Measurements from ENCODE around the gene CA10.

The CA10 gene

GRCh38 chr17:52149626-52150025, 8.9 kb downstream of the CA10 start:
- H3K27ac ChIP-seq (ENCODE audit: low read depth, low read length): no peak overlapping the region
- no peaks in the 10 kb centered on the region for H3K36me3 ChIP-seq (ENCODE audit: low read length)
- no peak overlapping the region for H3K4me2 ChIP-seq (ENCODE audit: low read depth, low read length, poor library complexity, severe bottlenecking)
- no peak overlapping the region for H3K4me3 ChIP-seq (ENCODE audit: insufficient read depth, low read length, poor library complexity, severe bottlenecking)
- H3K9ac ChIP-seq (ENCODE audit: low read length): no peak overlapping the region
- H3F3A ChIP-seq (ENCODE audit: insufficient read depth): no peaks in the 10 kb centered on the region
- H2AFZ ChIP-seq (ENCODE audit: low read depth, low read length, severe bottlenecking): no peak overlapping the region
- H3K79me2 ChIP-seq (ENCODE audit: insufficient read depth, low read length): no peaks in the 10 kb centered on the region
- no peaks in the 10 kb centered on the region for H3K9me2 ChIP-seq (replicated peaks; ENCODE audit: insufficient read depth, low read length)
- no peaks in the 10 kb centered on the region for H3K27me3 ChIP-seq (ENCODE audit: low read length)
- no peaks in the 10 kb centered on the region for H3K9me3 ChIP-seq (ENCODE audit: insufficient read depth, low read length)
- TF ChIP-seq EZH2phosphoT487 (conservative IDR thresholded peaks at IDR 0.05; ENCODE audit: low read length): no peak
- no peaks in the 10 kb centered on the region for H4K20me1 ChIP-seq (ENCODE audit: low read depth, low read length)

GRCh38 chr17:52148969-52149351, 9.6 kb downstream of the CA10 start:
- Histone ChIP-seq H3F3A (ENCODE audit: insufficient read depth) (no peaks in the 10 kb centered on the region), H3K4me3 (ENCODE audit: insufficient read depth, low read length, poor library complexity, severe bottlenecking) (no peak overlapping the region)
- TF ChIP-seq EZH2phosphoT487 (conservative IDR thresholded peaks at IDR 0.05; ENCODE audit: low read length): no peak
- TF ChIP-seq CTCF (IDR thresholded peaks at IDR 0.05; ENCODE audit: insufficient read depth, low read length, poor library complexity, severe bottlenecking): no peak

GRCh38 chr17:52148288-52148968, 10.1 kb downstream of the CA10 start:
- Histone ChIP-seq H2AFZ (ENCODE audit: low read depth, low read length, severe bottlenecking) (no peak overlapping the region), H3F3A (ENCODE audit: insufficient read depth) (no peaks in the 10 kb centered on the region), H4K20me1 (ENCODE audit: low read depth, low read length) (no peaks in the 10 kb centered on the region), H3K9me2 (replicated peaks; ENCODE audit: insufficient read depth, low read length) (no peaks in the 10 kb centered on the region), H3K9me3 (ENCODE audit: insufficient read depth, low read length) (no peaks in the 10 kb centered on the region), H3K4me2 (ENCODE audit: low read depth, low read length, poor library complexity, severe bottlenecking) (no peak overlapping the region), H3K27me3 (ENCODE audit: low read length) (no peaks in the 10 kb centered on the region), H3K9ac (ENCODE audit: low read length) (no peak overlapping the region), H3K27ac (ENCODE audit: low read depth, low read length) (no peak overlapping the region), H3K4me3 (ENCODE audit: insufficient read depth, low read length, poor library complexity, severe bottlenecking) (no peak overlapping the region), H3K36me3 (ENCODE audit: low read length) (no peaks in the 10 kb centered on the region), H3K79me2 (ENCODE audit: insufficient read depth, low read length) (no peaks in the 10 kb centered on the region)
- no peak for TF ChIP-seq CTCF (IDR thresholded peaks at IDR 0.05; ENCODE audit: insufficient read depth, low read length, poor library complexity, severe bottlenecking)
- TF ChIP-seq EZH2phosphoT487 (conservative IDR thresholded peaks at IDR 0.05; ENCODE audit: low read length): no peak

More at GRCh38 chr17:52148969-52149351, 9.6 kb downstream of the CA10 start:
- H3K36me3 ChIP-seq (ENCODE audit: low read length): no peaks in the 10 kb centered on the region
- H3K4me2 ChIP-seq (ENCODE audit: low read depth, low read length, poor library complexity, severe bottlenecking): no peak overlapping the region
- no peaks in the 10 kb centered on the region for H3K27me3 ChIP-seq (ENCODE audit: low read length)
- no peaks in the 10 kb centered on the region for H3K9me3 ChIP-seq (ENCODE audit: insufficient read depth, low read length)
- H4K20me1 ChIP-seq (ENCODE audit: low read depth, low read length): no peaks in the 10 kb centered on the region
- H3K9me2 ChIP-seq (replicated peaks; ENCODE audit: insufficient read depth, low read length): no peaks in the 10 kb centered on the region
- no peak overlapping the region for H3K27ac ChIP-seq (ENCODE audit: low read depth, low read length)
- no peaks in the 10 kb centered on the region for H3K79me2 ChIP-seq (ENCODE audit: insufficient read depth, low read length)
- no peak overlapping the region for H2AFZ ChIP-seq (ENCODE audit: low read depth, low read length, severe bottlenecking)
- H3K9ac ChIP-seq (ENCODE audit: low read length): no peak overlapping the region

- H3F3A ChIP-seq (ENCODE audit: insufficient read depth): no peaks in the 10 kb centered on the region
- H3K9me3 ChIP-seq (ENCODE audit: insufficient read depth, low read length): no peaks in the 10 kb centered on the region
- TF ChIP-seq EZH2phosphoT487 (conservative IDR thresholded peaks at IDR 0.05; ENCODE audit: low read length) (no peak), CTCF (IDR thresholded peaks at IDR 0.05; ENCODE audit: insufficient read depth, low read length, poor library complexity, severe bottlenecking) (no peak)
- no peak overlapping the region for H3K27ac ChIP-seq (ENCODE audit: low read depth, low read length)
- no peak overlapping the region for H3K4me2 ChIP-seq (ENCODE audit: low read depth, low read length, poor library complexity, severe bottlenecking)
- H4K20me1 ChIP-seq (ENCODE audit: low read depth, low read length): no peaks in the 10 kb centered on the region
- H3K27me3 ChIP-seq (ENCODE audit: low read length): no peaks in the 10 kb centered on the region
- no peaks in the 10 kb centered on the region for H3K79me2 ChIP-seq (ENCODE audit: insufficient read depth, low read length)
- no peaks in the 10 kb centered on the region for H3K36me3 ChIP-seq (ENCODE audit: low read length)
- no peak overlapping the region for H3K9ac ChIP-seq (ENCODE audit: low read length)
- no peak overlapping the region for H2AFZ ChIP-seq (ENCODE audit: low read depth, low read length, severe bottlenecking)
- no peak overlapping the region for H3K4me3 ChIP-seq (ENCODE audit: insufficient read depth, low read length, poor library complexity, severe bottlenecking)
- H3K9me2 ChIP-seq (replicated peaks; ENCODE audit: insufficient read depth, low read length): no peaks in the 10 kb centered on the region
Observed at GRCh38 chr17:52147872-52148271, 10.6 kb downstream of the CA10 start.

All from SU-DHL-6 (cell line).